ENCODE measurements around the gene CEMP1.
"Not testable (repeated sequence)": the region's sequence is repeated elsewhere in the genome, so short reads cannot be mapped to it uniquely, and the experiment has no call there.

GRCh38 chr16:2539845-2540458 is 8.7 kb upstream of the CEMP1 start:
- TF ChIP-seq CTCF (conservative IDR thresholded peaks at IDR 0.05; ENCODE audit: low read depth in 2 of 2): peak; percentile 44 to 65
- not testable (repeated sequence) for TF ChIP-seq ZNF114 (CRISPR knock-in tag; IDR thresholded peaks at IDR 0.05); POLR2AphosphoS5 (IDR thresholded peaks at IDR 0.05; ENCODE audit: low read depth); EZH2phosphoT487 (IDR thresholded peaks at IDR 0.05; ENCODE audit: unreplicated experiment); CREB1 (CRISPR knock-in tag; IDR thresholded peaks at IDR 0.05; ENCODE audit: low read depth); ZNF331 (CRISPR knock-in tag; IDR thresholded peaks at IDR 0.05; ENCODE audit: low read depth); EZH2 (IDR thresholded peaks at IDR 0.05; ENCODE audit: low read depth, unreplicated experiment); REST (IDR thresholded peaks at IDR 0.05; ENCODE audit: unreplicated experiment); JUNB (IDR thresholded peaks at IDR 0.05; ENCODE audit: unreplicated experiment); NANOG (IDR thresholded peaks at IDR 0.05; ENCODE audit: borderline replicate concordance); ETS1 (IDR thresholded peaks at IDR 0.05); STAT1 (IDR thresholded peaks at IDR 0.05; ENCODE audit: unreplicated experiment)
- TF ChIP-seq, protein P1, sequence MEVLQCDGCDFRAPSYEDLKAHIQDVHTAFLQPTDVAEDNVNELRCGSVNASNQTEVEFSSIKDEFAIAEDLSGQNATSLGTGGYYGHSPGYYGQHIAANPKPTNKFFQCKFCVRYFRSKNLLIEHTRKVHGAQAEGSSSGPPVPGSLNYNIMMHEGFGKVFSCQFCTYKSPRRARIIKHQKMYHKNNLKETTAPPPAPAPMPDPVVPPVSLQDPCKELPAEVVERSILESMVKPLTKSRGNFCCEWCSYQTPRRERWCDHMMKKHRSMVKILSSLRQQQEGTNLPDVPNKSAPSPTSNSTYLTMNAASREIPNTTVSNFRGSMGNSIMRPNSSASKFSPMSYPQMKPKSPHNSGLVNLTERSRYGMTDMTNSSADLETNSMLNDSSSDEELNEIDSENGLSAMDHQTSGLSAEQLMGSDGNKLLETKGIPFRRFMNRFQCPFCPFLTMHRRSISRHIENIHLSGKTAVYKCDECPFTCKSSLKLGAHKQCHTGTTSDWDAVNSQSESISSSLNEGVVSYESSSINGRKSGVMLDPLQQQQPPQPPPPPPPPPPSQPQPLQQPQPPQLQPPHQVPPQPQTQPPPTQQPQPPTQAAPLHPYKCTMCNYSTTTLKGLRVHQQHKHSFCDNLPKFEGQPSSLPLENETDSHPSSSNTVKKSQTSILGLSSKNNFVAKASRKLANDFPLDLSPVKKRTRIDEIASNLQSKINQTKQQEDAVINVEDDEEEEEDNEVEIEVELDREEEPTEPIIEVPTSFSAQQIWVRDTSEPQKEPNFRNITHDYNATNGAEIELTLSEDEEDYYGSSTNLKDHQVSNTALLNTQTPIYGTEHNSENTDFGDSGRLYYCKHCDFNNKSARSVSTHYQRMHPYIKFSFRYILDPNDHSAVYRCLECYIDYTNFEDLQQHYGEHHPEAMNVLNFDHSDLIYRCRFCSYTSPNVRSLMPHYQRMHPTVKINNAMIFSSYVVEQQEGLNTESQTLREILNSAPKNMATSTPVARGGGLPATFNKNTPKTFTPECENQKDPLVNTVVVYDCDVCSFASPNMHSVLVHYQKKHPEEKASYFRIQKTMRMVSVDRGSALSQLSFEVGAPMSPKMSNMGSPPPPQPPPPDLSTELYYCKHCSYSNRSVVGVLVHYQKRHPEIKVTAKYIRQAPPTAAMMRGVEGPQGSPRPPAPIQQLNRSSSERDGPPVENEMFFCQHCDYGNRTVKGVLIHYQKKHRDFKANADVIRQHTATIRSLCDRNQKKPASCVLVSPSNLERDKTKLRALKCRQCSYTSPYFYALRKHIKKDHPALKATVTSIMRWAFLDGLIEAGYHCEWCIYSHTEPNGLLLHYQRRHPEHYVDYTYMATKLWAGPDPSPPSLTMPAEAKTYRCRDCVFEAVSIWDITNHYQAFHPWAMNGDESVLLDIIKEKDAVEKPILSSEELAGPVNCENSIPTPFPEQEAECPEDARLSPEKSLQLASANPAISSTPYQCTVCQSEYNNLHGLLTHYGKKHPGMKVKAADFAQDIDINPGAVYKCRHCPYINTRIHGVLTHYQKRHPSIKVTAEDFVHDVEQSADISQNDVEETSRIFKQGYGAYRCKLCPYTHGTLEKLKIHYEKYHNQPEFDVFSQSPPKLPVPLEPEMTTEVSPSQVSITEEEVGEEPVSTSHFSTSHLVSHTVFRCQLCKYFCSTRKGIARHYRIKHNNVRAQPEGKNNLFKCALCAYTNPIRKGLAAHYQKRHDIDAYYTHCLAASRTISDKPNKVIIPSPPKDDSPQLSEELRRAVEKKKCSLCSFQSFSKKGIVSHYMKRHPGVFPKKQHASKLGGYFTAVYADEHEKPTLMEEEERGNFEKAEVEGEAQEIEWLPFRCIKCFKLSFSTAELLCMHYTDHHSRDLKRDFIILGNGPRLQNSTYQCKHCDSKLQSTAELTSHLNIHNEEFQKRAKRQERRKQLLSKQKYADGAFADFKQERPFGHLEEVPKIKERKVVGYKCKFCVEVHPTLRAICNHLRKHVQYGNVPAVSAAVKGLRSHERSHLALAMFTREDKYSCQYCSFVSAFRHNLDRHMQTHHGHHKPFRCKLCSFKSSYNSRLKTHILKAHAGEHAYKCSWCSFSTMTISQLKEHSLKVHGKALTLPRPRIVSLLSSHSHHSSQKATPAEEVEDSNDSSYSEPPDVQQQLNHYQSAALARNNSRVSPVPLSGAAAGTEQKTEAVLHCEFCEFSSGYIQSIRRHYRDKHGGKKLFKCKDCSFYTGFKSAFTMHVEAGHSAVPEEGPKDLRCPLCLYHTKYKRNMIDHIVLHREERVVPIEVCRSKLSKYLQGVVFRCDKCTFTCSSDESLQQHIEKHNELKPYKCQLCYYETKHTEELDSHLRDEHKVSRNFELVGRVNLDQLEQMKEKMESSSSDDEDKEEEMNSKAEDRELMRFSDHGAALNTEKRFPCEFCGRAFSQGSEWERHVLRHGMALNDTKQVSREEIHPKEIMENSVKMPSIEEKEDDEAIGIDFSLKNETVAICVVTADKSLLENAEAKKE (CRISPR knock-in tag; IDR thresholded peaks at IDR 0.05): not testable (repeated sequence)

Data from GM23338 (cell line).